ENCODE measurements around the gene DNMT3A.

DNMT3A gene

DNA sequence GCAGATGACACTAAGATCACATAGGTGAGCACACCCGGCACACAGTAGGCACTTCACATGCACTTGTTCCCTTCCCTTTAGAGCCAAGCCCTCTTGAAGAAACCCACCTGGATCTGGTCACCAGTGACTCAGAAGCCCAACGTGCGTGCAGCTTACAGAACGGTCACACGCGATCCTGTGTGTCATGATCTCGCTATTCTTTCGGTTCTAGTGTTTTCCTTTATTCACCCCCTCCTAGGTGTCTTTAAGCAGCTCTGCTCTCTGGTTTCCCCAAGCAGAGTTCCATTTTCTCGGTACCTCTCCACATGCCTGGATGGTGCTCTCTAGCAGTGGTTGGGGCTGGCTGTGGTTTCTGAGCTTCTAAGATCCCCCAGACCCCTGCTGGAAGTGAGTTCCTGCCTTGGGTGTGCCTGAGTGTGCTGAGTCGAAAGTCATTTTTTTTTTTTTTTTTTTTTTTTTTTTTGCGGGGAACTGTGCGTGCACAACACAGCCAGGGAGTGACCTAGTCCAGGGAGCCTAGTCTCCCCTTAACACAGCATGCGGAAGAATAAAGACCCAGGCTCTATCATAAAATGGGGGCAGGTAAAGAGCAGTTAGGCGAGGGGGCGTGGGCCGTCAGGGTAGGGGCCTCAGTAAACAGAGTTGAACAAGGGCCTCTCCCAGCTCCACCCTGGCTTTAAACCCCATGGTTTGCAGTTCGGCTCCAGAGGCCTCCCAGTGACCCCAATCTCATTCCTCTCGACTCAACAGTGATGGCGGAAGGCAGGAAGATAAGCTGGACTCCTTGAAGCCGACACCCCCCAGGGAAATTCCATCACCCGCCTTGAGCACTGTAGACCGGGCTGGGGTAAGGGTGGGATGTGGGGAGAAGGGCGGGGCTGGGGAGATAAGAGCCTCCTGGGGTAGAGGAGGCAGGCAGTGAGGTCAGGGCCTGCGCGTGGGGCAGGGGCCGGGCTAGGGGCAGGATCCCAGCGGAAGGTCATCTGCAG lies 29.8 kb upstream of the DNMT3A start:
- no peak for TF ChIP-seq ZFX (IDR thresholded peaks at IDR 0.05)
- no peak overlapping the region for H3K27ac ChIP-seq

DNA sequence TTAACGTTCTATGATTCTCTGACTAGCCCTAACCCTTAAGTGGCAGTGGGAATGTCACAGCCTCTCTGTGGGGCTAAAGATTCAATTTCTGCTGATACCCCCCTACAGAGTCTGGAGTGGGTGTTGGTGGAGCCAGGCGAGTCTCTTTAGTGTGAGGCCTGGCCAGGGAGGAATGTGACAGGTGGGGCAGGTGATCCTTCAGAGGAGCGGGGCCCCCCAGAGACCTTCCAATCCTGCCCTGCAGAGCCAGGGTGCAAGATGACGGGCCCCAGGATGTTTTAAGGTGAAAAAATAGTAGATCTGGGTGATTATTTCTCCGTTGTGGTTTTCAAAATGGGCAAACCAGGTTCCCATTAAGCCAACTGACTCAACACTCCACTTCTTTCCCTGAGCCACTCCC lies 28.2 kb upstream of the DNMT3A start:
- no peak for TF ChIP-seq ZFX (IDR thresholded peaks at IDR 0.05)
- TF ChIP-seq, protein P1, sequence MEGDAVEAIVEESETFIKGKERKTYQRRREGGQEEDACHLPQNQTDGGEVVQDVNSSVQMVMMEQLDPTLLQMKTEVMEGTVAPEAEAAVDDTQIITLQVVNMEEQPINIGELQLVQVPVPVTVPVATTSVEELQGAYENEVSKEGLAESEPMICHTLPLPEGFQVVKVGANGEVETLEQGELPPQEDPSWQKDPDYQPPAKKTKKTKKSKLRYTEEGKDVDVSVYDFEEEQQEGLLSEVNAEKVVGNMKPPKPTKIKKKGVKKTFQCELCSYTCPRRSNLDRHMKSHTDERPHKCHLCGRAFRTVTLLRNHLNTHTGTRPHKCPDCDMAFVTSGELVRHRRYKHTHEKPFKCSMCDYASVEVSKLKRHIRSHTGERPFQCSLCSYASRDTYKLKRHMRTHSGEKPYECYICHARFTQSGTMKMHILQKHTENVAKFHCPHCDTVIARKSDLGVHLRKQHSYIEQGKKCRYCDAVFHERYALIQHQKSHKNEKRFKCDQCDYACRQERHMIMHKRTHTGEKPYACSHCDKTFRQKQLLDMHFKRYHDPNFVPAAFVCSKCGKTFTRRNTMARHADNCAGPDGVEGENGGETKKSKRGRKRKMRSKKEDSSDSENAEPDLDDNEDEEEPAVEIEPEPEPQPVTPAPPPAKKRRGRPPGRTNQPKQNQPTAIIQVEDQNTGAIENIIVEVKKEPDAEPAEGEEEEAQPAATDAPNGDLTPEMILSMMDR (conservative IDR thresholded peaks at IDR 0.05) = no peak
- H3K27ac ChIP-seq = no peak overlapping the region

DNA sequence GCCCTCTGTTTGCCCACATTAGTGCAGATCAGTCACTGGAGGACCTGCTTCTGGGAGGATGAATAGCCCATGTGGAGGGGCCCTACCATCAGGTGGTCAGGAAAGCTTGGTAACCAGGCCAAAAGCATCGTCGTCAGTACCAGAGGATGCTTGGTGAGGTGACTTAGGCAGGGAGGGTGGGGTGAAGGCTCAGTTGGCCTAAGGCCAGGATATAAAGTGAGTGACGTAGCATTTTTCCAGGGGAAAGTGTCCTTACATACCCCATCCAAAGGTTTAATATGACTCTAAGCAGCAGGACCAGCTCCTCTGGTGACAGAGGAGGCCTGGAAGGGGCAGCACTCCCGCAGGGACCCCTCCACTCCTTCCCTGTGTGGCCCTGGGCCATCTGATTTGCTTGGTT lies 27.7 kb upstream of the DNMT3A start:
- no peak overlapping the region for H3K27ac ChIP-seq
- no peak for TF ChIP-seq ZFX (IDR thresholded peaks at IDR 0.05)
- TF ChIP-seq, protein P1 (conservative IDR thresholded peaks at IDR 0.05) = no peak

DNA sequence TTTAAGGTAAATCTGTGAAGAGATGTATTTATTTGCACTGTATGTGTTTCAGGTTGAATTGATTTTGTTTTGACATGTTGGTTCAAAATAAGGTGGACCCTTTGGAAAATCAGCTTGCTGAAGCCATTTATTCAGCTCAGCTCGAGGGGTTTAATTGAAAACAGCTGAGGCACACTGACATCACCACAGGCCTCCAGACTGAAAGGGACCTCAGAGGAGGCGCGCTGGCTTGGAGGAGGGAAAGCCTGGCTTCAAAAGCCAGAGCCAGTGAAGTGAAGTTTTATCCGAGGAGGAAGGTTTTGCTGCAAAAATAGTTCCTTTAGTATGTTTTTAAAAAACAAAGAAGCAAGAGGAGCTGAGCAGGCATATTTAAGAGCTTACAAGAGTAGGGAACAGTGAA lies 26.9 kb upstream of the DNMT3A start:
- H3K27ac ChIP-seq = no peak overlapping the region
- TF ChIP-seq ZFX (IDR thresholded peaks at IDR 0.05) = no peak
- TF ChIP-seq, protein P1 (conservative IDR thresholded peaks at IDR 0.05) = no peak

DNA sequence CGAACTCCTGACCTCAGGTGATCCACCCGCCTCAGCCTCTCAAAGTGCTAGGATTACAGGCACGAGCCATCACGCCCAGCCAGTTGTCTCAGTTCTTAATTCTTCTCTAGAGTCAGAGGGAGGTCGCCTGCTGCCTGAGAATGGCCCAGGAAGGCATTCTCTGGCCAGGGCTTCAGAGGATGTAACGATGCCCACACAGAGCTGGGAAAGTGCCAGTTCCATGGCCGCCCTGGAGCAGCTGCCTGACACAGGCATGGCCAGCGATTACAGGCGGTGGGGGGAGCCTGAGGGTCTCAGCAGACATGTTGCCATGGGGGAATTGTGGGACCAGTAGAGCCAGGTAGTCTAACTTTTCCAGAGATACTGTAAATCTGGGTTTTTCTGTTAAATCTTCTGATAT lies 25.6 kb upstream of the DNMT3A start:
- H3K27ac ChIP-seq = no peak overlapping the region
- TF ChIP-seq, protein P1 (conservative IDR thresholded peaks at IDR 0.05) = no peak
- no peak for TF ChIP-seq ZFX (IDR thresholded peaks at IDR 0.05)

DNA sequence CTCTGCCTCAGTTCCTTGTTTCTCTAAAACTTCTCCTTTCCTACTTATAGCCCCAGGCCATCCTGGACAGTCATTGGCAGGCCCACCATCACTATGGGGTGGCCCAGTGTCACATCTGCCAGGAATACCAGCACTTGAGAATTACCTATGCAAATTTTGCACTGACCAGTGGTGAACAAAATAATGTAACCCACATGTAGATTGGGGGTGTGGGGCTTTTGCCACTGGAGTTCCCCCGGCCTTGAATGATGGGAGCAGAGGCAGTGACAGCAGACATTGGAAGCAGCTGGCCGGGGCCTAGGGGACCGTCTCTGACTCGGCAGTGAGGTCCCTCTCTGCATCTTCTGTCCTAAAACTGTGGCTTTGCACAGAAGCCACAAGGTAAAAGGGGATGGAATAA lies 24.9 kb upstream of the DNMT3A start:
- TF ChIP-seq, protein P1 (conservative IDR thresholded peaks at IDR 0.05) = no peak
- TF ChIP-seq ZFX (IDR thresholded peaks at IDR 0.05) = no peak
- H3K27ac ChIP-seq = no peak overlapping the region

DNA sequence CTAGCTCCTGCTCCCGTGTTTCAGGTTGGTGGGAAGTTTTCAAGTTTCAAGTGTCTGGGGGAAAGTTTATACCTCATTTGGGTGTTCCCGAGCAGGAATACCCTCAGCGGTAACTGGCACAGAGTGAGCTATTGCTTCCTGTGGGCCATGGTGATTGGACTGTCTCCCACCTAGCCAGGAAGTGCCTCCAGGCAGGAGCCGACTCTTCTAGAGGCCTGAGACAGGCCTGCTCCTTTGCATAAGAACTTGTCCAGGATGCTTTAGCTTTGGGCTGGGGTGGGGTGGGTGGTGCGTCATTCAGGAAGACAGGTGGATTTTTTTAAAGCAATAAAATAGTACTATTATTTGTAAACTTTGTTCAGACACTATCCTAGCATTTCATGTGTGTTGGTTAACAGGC lies 23.5 kb upstream of the DNMT3A start:
- H3K27ac ChIP-seq = no peak overlapping the region
- no peak for TF ChIP-seq ZFX (IDR thresholded peaks at IDR 0.05)
- TF ChIP-seq, protein P1 (conservative IDR thresholded peaks at IDR 0.05) = no peak

DNA sequence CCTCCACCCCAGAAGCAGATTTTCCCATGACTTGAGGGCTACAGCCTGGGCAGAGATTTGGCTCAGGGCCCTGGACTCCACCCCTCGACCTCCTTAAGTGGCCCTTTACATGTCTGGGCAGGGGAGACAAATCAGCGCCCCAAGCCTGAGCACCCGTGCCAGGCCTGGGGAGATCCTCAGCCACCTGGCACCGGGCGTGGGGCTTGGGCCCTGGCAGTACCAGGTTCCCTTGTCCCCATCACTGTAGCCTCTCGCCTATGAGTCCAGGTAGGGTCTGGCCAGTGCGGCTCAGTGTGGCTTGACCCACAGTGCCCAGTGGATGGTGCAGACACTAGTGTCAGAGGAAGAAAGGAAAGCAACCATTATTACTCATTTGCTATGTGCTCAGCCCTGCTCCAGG lies 22.0 kb upstream of the DNMT3A start:
- TF ChIP-seq ZFX (IDR thresholded peaks at IDR 0.05) = no peak
- TF ChIP-seq, protein P1 (conservative IDR thresholded peaks at IDR 0.05) = no peak
- H3K27ac ChIP-seq = no peak overlapping the region

Measured in C4-2B (cell line).